Vagina (tissue), 2 donors: ENCODE measurements around the gene RNASEH2B.

Experiments
- CTCF ChIP-seq, 3 experiments: fragments of 450-650 bp in 2 of 3; fragments of 200-600 bp in 1 of 3; sonication (generic) in 1 of 3; IDR thresholded peaks; one replicate each; pipeline ENCODE4 v1.5.1; 2017 to 2019; ENCODE audit warnings: antibody characterized with exemption in 3 of 3, mild to moderate bottlenecking in 2 of 3, moderate library complexity in 2 of 3
- POLR2A ChIP-seq, 2 donors: fragments of 450-650 bp; IDR thresholded peaks; one replicate each; pipeline ENCODE4 v1.6.1; 2017; ENCODE audit warnings: antibody characterized with exemption in 2 of 2, mild to moderate bottlenecking in 2 of 2, moderate library complexity in 2 of 2
- POLR2AphosphoS5 ChIP-seq, 2 donors: sonication (generic); formaldehyde crosslinking; IDR thresholded peaks; one replicate each; pipeline ENCODE4 v1.9.0; 2017; ENCODE audit warnings: antibody characterized with exemption in 2 of 2, mild to moderate bottlenecking in 2 of 2, low read depth in 1 of 2; ENCODE audit not compliant: insufficient read depth in 1 of 2

GRCh38 chr13:50866817-50867636, 42.6 kb upstream of the RNASEH2B start:
- no peak for TF ChIP-seq CTCF (IDR thresholded peaks at IDR 0.05)
- TF ChIP-seq POLR2A (IDR thresholded peaks at IDR 0.05) = no peak
- TF ChIP-seq POLR2AphosphoS5 (IDR thresholded peaks at IDR 0.05; ENCODE audit: insufficient read depth in 1 of 2, low read depth in 1 of 2) = no peak
